Calu3 (cell line): Measurements from ENCODE around the gene TUBB6. TPM values are rescaled to one million over a fixed set of nuclear protein-coding genes. Genes with fewer than 3 reads are reported as not detected.

Experiments used
- BruUV-seq: library from RNA; stranded (reverse); fragments of 400-500 nt; replicated peaks from 2 replicates; lab custom pipeline; 2021; lab: Mats Ljungman, UMichigan
- CTCF ChIA-PET: fragments of 300-600 bp; sonication (Branson Sonifier 250); formaldehyde crosslinking; loops from one replicate; lab custom pipeline; 2022; ENCODE audit warnings: antibody characterized with exemption; lab: Charles Lee
- DNase-seq: peaks from one replicate; pipeline ENCODE4 v3.0.0; 2022
- H3K27ac Mint-ChIP-seq: one replicate; pipeline ENCODE4 v1.8.0; 2022; ENCODE audit warnings: mixed read lengths; ENCODE audit not compliant: unreplicated experiment
- H3K27me3 Mint-ChIP-seq: one replicate; pipeline ENCODE4 v1.8.0; 2022; ENCODE audit warnings: mixed read lengths; ENCODE audit not compliant: unreplicated experiment
- H3K36me3 Mint-ChIP-seq: one replicate; pipeline ENCODE4 v1.8.0; 2022; ENCODE audit warnings: mild to moderate bottlenecking, moderate library complexity, mixed read lengths; ENCODE audit not compliant: insufficient read depth, unreplicated experiment
- H3K4me1 Mint-ChIP-seq: one replicate; pipeline ENCODE4 v1.8.0; 2022; ENCODE audit warnings: mild to moderate bottlenecking, low read depth, mixed read lengths; ENCODE audit not compliant: unreplicated experiment
- H3K4me3 Mint-ChIP-seq: one replicate; pipeline ENCODE4 v1.8.0; 2022; ENCODE audit warnings: mild to moderate bottlenecking, low read depth, moderate library complexity, mixed read lengths; ENCODE audit not compliant: unreplicated experiment
- H3K9me3 Mint-ChIP-seq: one replicate; pipeline ENCODE4 v1.8.0; 2022; ENCODE audit warnings: low read depth, mixed read lengths; ENCODE audit not compliant: unreplicated experiment
- CTCF ChIP-seq: fragments of 200-600 bp; IDR thresholded peaks from one replicate; pipeline ENCODE4 v1.8.0; 2022; ENCODE audit warnings: antibody characterized with exemption; ENCODE audit not compliant: unreplicated experiment
- intact Hi-C: fragments of 100-400 bp; cut with micrococcal nuclease; formaldehyde crosslinking; loops from one replicate; pipeline ENCODE4 v1.10.0; 2022; ENCODE audit not compliant: unreplicated experiment
- total RNA-seq: library from RNA; stranded (reverse); gene quantifications from 2 replicates; pipeline ENCODE4 v1.2.3, GENCODE V29; 2022

The TUBB6 gene
- total RNA-seq, 1 experiment from 2014 or later: 25.7 TPM

GRCh38 chr18:12366784-12367183, 58.7 kb downstream of the TUBB6 start:
- H3K27me3 Mint-ChIP-seq: no peaks in the 10 kb centered on the region
- no peak overlapping the region for H3K27ac Mint-ChIP-seq
- no TSS peak for BruUV-seq
- TF ChIP-seq CTCF: no peak
- CTCF ChIA-PET: no interaction called here
- H3K36me3 Mint-ChIP-seq: peaks cover 30% of the 10 kb centered on the region
- H3K9me3 Mint-ChIP-seq: no peaks in the 10 kb centered on the region
- intact Hi-C loops: no loop called here
- H3K4me3 Mint-ChIP-seq: no peak overlapping the region
- peaks cover 9% of the 10 kb centered on the region for H3K4me1 Mint-ChIP-seq
- DNase-seq: no peak

- no peaks in the 10 kb centered on the region for H3K27me3 Mint-ChIP-seq
- H3K36me3 Mint-ChIP-seq: peaks cover 36% of the 10 kb centered on the region
- H3K4me3 Mint-ChIP-seq: no peak overlapping the region
- no peaks in the 10 kb centered on the region for H3K9me3 Mint-ChIP-seq
- BruUV-seq: no TSS peak
- CTCF ChIA-PET: interaction anchor here (0.6 kb wide), 1 partner anchor 8 kb away, joined by 5 read pairs; no protein-coding TSS in a partner anchor
- DNase-seq: no peak
- TF ChIP-seq CTCF: no peak
- intact Hi-C loops: no loop called here
- peaks cover 23% of the 10 kb centered on the region for H3K4me1 Mint-ChIP-seq
- H3K27ac Mint-ChIP-seq: no peak overlapping the region
These were observed 61.2 kb downstream of the TUBB6 start for GRCh38 chr18:12369211-12369610.

- Mint-ChIP-seq H3K36me3 (peaks cover 54% of the 10 kb centered on the region), H3K4me3 (no peak overlapping the region), H3K27ac (no peak overlapping the region), H3K27me3 (no peaks in the 10 kb centered on the region), H3K9me3 (no peaks in the 10 kb centered on the region), H3K4me1 (peaks cover 31% of the 10 kb centered on the region)
- BruUV-seq: no TSS peak
- DNase-seq: no peak
- CTCF ChIA-PET: no interaction called here
- no peak for TF ChIP-seq CTCF
- intact Hi-C loops: no loop called here
These were observed 63.5 kb downstream of the TUBB6 start for GRCh38 chr18:12371590-12371989.

GRCh38 chr18:12372406-12372805, 64.4 kb downstream of the TUBB6 start:
- H3K27me3 Mint-ChIP-seq: no peaks in the 10 kb centered on the region
- intact Hi-C loops: no loop called here
- CTCF ChIA-PET: interaction anchor here (0.6 kb wide), 1 partner anchor 33 kb away, joined by 4 read pairs; no protein-coding TSS in a partner anchor
- H3K4me1 Mint-ChIP-seq: peaks cover 31% of the 10 kb centered on the region
- no peak for DNase-seq
- no TSS peak for BruUV-seq
- H3K36me3 Mint-ChIP-seq: peaks cover 57% of the 10 kb centered on the region
- no peak overlapping the region for H3K27ac Mint-ChIP-seq
- no peak overlapping the region for H3K4me3 Mint-ChIP-seq
- TF ChIP-seq CTCF: no peak
- no peaks in the 10 kb centered on the region for H3K9me3 Mint-ChIP-seq
